Breast epithelium (tissue), 4 donors: ENCODE data around the gene GPR17. TPM values are rescaled to one million over a fixed set of nuclear protein-coding genes. Genes with fewer than 3 reads are reported as not detected.

Source experiments
- DNase-seq, 2 donors: peaks; one replicate each; pipeline ENCODE4 v3.0.0-alpha.2; 2019; ENCODE audit warnings: low spot score in 2 of 2
- H3K27ac ChIP-seq, 2 donors: fragments of 200-600 bp; sonication (generic) in 1 of 2; one replicate each; pipeline ENCODE4 v1.5.1; 2016 to 2019; ENCODE audit warnings: mild to moderate bottlenecking in 1 of 2
- H3K27me3 ChIP-seq, 2 donors: fragments of 200-600 bp; sonication (generic) in 1 of 2; one replicate each; pipeline versions ENCODE4 v1.5.1 to v1.6.0; 2017 to 2019; ENCODE audit warnings: control low read depth in 1 of 2, mild to moderate bottlenecking in 1 of 2
- H3K36me3 ChIP-seq: fragments of 200-600 bp; one replicate; pipeline ENCODE4 v1.5.1; 2019
- H3K4me1 ChIP-seq, 2 donors: fragments of 200-600 bp; sonication (generic); one replicate each; pipeline ENCODE4 v1.5.1; 2016 to 2019; ENCODE audit warnings: control low read depth in 1 of 2
- H3K4me3 ChIP-seq, 3 donors: fragments of 200-600 bp; sonication (generic); 1 replicate in 2 of 3; 2 replicates in 1 of 3; pipeline ENCODE4 v1.5.1; 2016 to 2019; ENCODE audit warnings: mild to moderate bottlenecking in 3 of 3, moderate library complexity in 2 of 3
- H3K9me3 ChIP-seq, 2 donors: fragments of 200-600 bp; sonication (generic) in 1 of 2; one replicate each; pipeline ENCODE4 v1.5.1; 2016 to 2019; ENCODE audit warnings: control low read depth in 1 of 2
- CTCF ChIP-seq, 3 donors: fragments of 450-650 bp; IDR thresholded peaks; one replicate each; pipeline ENCODE4 v1.5.1; 2016 to 2017; ENCODE audit warnings: antibody characterized with exemption in 3 of 3, mild to moderate bottlenecking in 3 of 3, moderate library complexity in 3 of 3
- POLR2A ChIP-seq: fragments of 450-650 bp; IDR thresholded peaks from one replicate; pipeline ENCODE4 v1.6.1; 2016; ENCODE audit warnings: antibody characterized with exemption, mild to moderate bottlenecking, moderate library complexity
- POLR2AphosphoS5 ChIP-seq, 3 donors: sonication (generic); formaldehyde crosslinking; IDR thresholded peaks; one replicate each; pipeline ENCODE4 v1.6.1; 2017; ENCODE audit warnings: antibody characterized with exemption in 3 of 3
- intact Hi-C: fragments of 100-400 bp; cut with DNase I; formaldehyde crosslinking; loops from one replicate; pipeline ENCODE4 v1.15.1; 2023; ENCODE audit warnings: low total_unique reads
- total RNA-seq, 3 donors: library from RNA; depleted of rRNA; stranded (reverse); fragments of >200 nt; gene quantifications; one replicate each; pipeline ENCODE4 v1.1.0, GENCODE V29; 2016

Gene GPR17
- total RNA-seq, 3 donors from 2014 or later: not detected

- Histone ChIP-seq H3K27ac (peak within 1 kb of the TSS; percentile 94 to 99), H3K4me1 (no peaks in the 10 kb centered on the region), H3K36me3 (no peaks in the 10 kb centered on the region), H3K27me3 (no peaks in the 10 kb centered on the region), H3K4me3 (peak within 1 kb of the TSS; percentile 63 to 96 (median 79)), H3K9me3 (no peaks in the 10 kb centered on the region)
- peak; percentile 86 to 92 for DNase-seq
- peak; percentile 50 for TF ChIP-seq POLR2A
- peak; percentile 83 to 84 (median 83) for TF ChIP-seq POLR2AphosphoS5 (IDR thresholded peaks at IDR 0.05)
- TF ChIP-seq CTCF (IDR thresholded peaks at IDR 0.05): peak in 1 of 3 donors; percentile 16
- intact Hi-C loops: no loop called here
These were observed 55.3 kb downstream of the GPR17 start, which contains the start of gene SFT2D3 for GRCh38 chr2:127701193-127701650. SFT2D3 (plus strand) TSS chr2:127701497; CDS start chr2:127701529, 32 bp downstream.

- no peaks in the 10 kb centered on the region for H3K4me1 ChIP-seq
- no peaks in the 10 kb centered on the region for H3K36me3 ChIP-seq
- intact Hi-C loops: no loop called here
- DNase-seq: peak; percentile 51 to 76
- H3K27me3 ChIP-seq: no peaks in the 10 kb centered on the region
- TF ChIP-seq POLR2AphosphoS5 (IDR thresholded peaks at IDR 0.05) (peak in 2 of 3 donors; percentile 16 to 42), POLR2A (no peak), CTCF (IDR thresholded peaks at IDR 0.05) (peak in 2 of 3 donors; percentile 43 to 52)
- peak overlapping the region; percentile 63 to 96 (median 79) for H3K4me3 ChIP-seq
- no peaks in the 10 kb centered on the region for H3K9me3 ChIP-seq
- peak overlapping the region; percentile 94 to 99 for H3K27ac ChIP-seq
These were observed 55.9 kb downstream of the GPR17 start for GRCh38 chr2:127701651-127702394.

Other genes with a start within 250 kb of the GPR17 start
- gene PROC, start 227.7 kb upstream of the GPR17 start, total RNA-seq: not detected
- gene IWS1, start 119.7 kb upstream of the GPR17 start, total RNA-seq: 10 to 100 TPM; 24.0 to 51.8 (median 43.2) TPM
- gene MYO7B, start 110.5 kb upstream of the GPR17 start, total RNA-seq: 1 to 10 TPM in 1 of 3 donors, under 1 TPM in 1, not detected in 1; 0.32 to 2.3 TPM
- gene LIMS2, start 29.4 kb downstream of the GPR17 start, total RNA-seq: 10 to 100 TPM in 2 of 3 donors, 1 to 10 TPM in 1; 9.5 to 27.9 (median 19.4) TPM
- 10 to 100 TPM in 2 of 3 donors, 1 to 10 TPM in 1; 9.8 to 12.3 (median 10.9) TPM for gene SFT2D3, start 55.3 kb downstream of the GPR17 start, total RNA-seq
- 10 to 100 TPM; 49.4 to 83.3 (median 50.1) TPM for gene WDR33, start 165.0 kb downstream of the GPR17 start, total RNA-seq
- 10 to 100 TPM in 2 of 3 donors, 1 to 10 TPM in 1; 8.3 to 16.1 (median 12.0) TPM for gene POLR2D, start 212.0 kb downstream of the GPR17 start, total RNA-seq
- gene AMMECR1L, start 239.8 kb downstream of the GPR17 start, total RNA-seq: 10 to 100 TPM; 14.4 to 16.4 (median 15.0) TPM